Esophagus squamous epithelium (tissue), 5 donors: ENCODE data around the gene TRIM58. TPM values are rescaled to one million over a fixed set of nuclear protein-coding genes. Genes with fewer than 3 reads are reported as not detected.

Experiments
- DNase-seq: peaks from one replicate; lab custom pipeline; 2025; lab: John Stamatoyannopoulos, UW
- H3K27ac ChIP-seq, 4 donors: fragments of 200-600 bp; sonication (generic); one replicate each; pipeline ENCODE4 v1.5.1; 2016 to 2019; ENCODE audit warnings: mild to moderate bottlenecking in 1 of 4
- H3K27me3 ChIP-seq, 4 donors: fragments of 200-600 bp; sonication (generic); 1 replicate in 3 of 4; 2 replicates in 1 of 4; pipeline versions ENCODE4 v1.5.1 to v1.6.0; 2017 to 2021; ENCODE audit warnings: antibody characterized with exemption in 1 of 4
- H3K36me3 ChIP-seq, 3 donors: fragments of 200-600 bp; sonication (generic); one replicate each; pipeline ENCODE4 v1.5.1; 2016 to 2019
- H3K4me1 ChIP-seq, 3 donors: fragments of 200-600 bp; sonication (generic); one replicate each; pipeline ENCODE4 v1.5.1; 2017 to 2019
- H3K4me3 ChIP-seq, 4 donors: fragments of 200-600 bp; sonication (generic); 1 replicate in 3 of 4; 2 replicates in 1 of 4; pipeline ENCODE4 v1.5.1; 2016 to 2019; ENCODE audit warnings: mild to moderate bottlenecking in 2 of 4, moderate library complexity in 1 of 4
- H3K9me3 ChIP-seq, 3 donors: fragments of 200-600 bp; sonication (generic); one replicate each; pipeline ENCODE4 v1.5.1; 2016 to 2019
- CTCF ChIP-seq, 6 experiments: fragments of 450-650 bp in 4 of 6; fragments of 200-600 bp in 2 of 6; sonication (generic) in 2 of 6; IDR thresholded peaks; one replicate each; pipeline ENCODE4 v1.5.1; 2016 to 2019; ENCODE audit warnings: antibody characterized with exemption in 6 of 6, mild to moderate bottlenecking in 4 of 6, moderate library complexity in 4 of 6
- POLR2A ChIP-seq, 4 donors: fragments of 450-650 bp; IDR thresholded peaks; one replicate each; pipeline ENCODE4 v1.6.1; 2017; ENCODE audit warnings: antibody characterized with exemption in 4 of 4, mild to moderate bottlenecking in 4 of 4, moderate library complexity in 3 of 4
- WGBS, 2 donors: methylation state at CpG; one replicate each; pipeline ENCODE4 v1.1.5; 2018; 5-methylcytosine and 5-hydroxymethylcytosine counted together
- intact Hi-C: fragments of 100-400 bp; cut with DNase I; formaldehyde crosslinking; loops from one replicate; pipeline ENCODE4 v1.15.0; 2022
- total RNA-seq, 4 donors: library from RNA; depleted of rRNA; stranded (reverse); fragments of >200 nt; gene quantifications; one replicate each; pipeline ENCODE4 v1.1.0, GENCODE V29; 2016
- donor health status: DM: yes; HTN: yes; CAD: no.

The TRIM58 gene
- total RNA-seq, 4 donors from 2014 or later, result 0.19 to 6.5 (median 0.26) TPM; not detected in 1

DNA sequence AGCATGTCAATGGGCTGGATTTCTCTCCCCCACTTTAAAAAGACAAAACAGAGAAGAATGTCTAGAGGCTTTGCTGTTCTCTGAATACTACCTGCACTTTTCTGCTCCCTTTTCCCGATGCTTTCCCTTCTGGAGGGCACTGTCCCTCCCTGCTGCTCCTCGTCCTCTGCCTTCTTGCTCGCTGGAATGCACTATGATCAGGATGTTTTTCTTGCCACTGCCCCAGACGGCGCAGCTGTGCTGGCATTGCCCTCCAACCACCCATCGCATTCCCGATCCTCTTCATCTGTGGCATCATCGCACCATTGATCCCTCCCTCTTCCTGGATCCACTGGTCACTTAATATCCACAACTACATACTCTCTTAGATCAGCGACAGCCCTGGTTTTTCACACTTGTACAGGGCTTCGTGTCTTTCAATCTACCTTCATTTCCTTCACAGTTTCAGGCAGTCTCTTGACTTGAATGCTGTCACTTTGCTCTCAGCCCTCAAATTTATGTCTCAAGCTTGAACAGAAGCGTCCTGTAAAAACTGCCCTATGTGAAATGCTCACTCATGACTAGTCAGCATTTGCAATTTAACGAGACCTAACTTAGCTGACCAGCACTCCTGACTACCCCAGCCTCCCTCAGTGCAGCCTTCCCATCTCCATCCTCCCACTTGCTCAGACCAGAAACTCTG, 11.8 kb upstream of the TRIM58 start:
- no peak for DNase-seq
- peaks cover 0 to 3% (median 0%) of the 10 kb centered on the region in 3 donors for H3K9me3 ChIP-seq
- intact Hi-C loops, result no loop called here
- TF ChIP-seq CTCF (IDR thresholded peaks at IDR 0.05), result no peak
- TF ChIP-seq POLR2A (IDR thresholded peaks at IDR 0.05), result no peak
- no peaks in the 10 kb centered on the region for H3K4me1 ChIP-seq
- H3K36me3 ChIP-seq, result no peaks in the 10 kb centered on the region
- H3K27ac ChIP-seq, result no peak overlapping the region
- H3K27me3 ChIP-seq, result no peaks in the 10 kb centered on the region
- H3K4me3 ChIP-seq, result no peak overlapping the region
- WGBS, 2 donors, result 68 to 74% methylated on average over 12 of the region's 12 CpGs

DNA sequence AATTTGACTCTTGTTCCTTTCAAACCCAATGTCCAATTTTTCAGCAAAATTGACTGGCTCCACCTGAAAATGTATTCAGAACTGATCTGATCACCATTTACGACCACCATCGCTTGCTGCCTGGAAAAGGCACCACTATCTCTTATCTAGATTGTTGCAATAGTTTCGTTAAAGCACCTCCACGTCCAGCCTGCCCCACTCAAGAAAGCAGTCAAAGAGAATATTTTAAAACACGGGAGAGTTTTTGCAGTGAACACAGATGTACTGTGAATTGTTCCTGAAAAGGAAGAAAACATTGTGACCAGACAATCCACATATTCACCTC, 11.3 kb upstream of the TRIM58 start:
- H3K27me3 ChIP-seq, result no peaks in the 10 kb centered on the region
- H3K36me3 ChIP-seq, result no peaks in the 10 kb centered on the region
- no peak for DNase-seq
- peaks cover 0 to 3% (median 0%) of the 10 kb centered on the region in 3 donors for H3K9me3 ChIP-seq
- TF ChIP-seq POLR2A (IDR thresholded peaks at IDR 0.05) (no peak), CTCF (IDR thresholded peaks at IDR 0.05) (no peak)
- intact Hi-C loops, result no loop called here
- no peak overlapping the region for H3K4me3 ChIP-seq
- 84 to 85% methylated on average over 5 of the region's 5 CpGs for WGBS, 2 donors
- H3K27ac ChIP-seq, result no peak overlapping the region
- no peaks in the 10 kb centered on the region for H3K4me1 ChIP-seq

DNA sequence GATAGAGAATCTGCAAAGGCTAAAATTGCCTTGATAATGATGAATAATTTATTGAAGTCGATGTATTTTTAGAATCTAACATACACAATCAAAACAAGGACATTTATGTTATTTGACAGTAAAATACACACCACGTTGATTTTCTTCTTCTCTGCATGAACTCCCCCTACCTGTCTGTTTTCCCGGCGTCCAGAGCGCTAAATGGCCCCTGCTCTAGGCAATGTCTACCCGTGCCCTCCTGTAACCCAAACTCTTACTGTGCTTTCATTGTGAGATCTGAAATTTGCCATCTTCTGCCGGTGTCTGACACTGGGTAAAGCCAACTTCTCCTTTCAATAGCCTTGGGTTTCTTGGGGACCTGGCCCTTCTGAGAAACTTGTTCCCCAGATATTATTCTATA, 8.6 kb upstream of the TRIM58 start:
- Histone ChIP-seq H3K27ac (no peak overlapping the region), H3K36me3 (no peaks in the 10 kb centered on the region), H3K4me3 (no peak overlapping the region), H3K4me1 (no peaks in the 10 kb centered on the region), H3K27me3 (no peaks in the 10 kb centered on the region), H3K9me3 (no peaks in the 10 kb centered on the region)
- TF ChIP-seq CTCF (IDR thresholded peaks at IDR 0.05) (no peak), POLR2A (IDR thresholded peaks at IDR 0.05) (no peak)
- WGBS, 2 donors, result 79 to 84% methylated on average over 7 of the region's 7 CpGs
- intact Hi-C loops, result no loop called here
- DNase-seq, result no peak

- intact Hi-C loops, result no loop called here
- Histone ChIP-seq H3K9me3 (no peaks in the 10 kb centered on the region), H3K27ac (no peak overlapping the region), H3K4me1 (no peaks in the 10 kb centered on the region), H3K36me3 (no peaks in the 10 kb centered on the region), H3K4me3 (no peak overlapping the region), H3K27me3 (no peaks in the 10 kb centered on the region)
- TF ChIP-seq POLR2A (IDR thresholded peaks at IDR 0.05), result no peak
- no peak for TF ChIP-seq CTCF (IDR thresholded peaks at IDR 0.05)
- 67 to 69% methylated on average over 1 of the region's 1 CpG for WGBS, 2 donors
- no peak for DNase-seq
Measured at GRCh38 chr1:247849616-247850015, 7.4 kb upstream of the TRIM58 start.

DNA sequence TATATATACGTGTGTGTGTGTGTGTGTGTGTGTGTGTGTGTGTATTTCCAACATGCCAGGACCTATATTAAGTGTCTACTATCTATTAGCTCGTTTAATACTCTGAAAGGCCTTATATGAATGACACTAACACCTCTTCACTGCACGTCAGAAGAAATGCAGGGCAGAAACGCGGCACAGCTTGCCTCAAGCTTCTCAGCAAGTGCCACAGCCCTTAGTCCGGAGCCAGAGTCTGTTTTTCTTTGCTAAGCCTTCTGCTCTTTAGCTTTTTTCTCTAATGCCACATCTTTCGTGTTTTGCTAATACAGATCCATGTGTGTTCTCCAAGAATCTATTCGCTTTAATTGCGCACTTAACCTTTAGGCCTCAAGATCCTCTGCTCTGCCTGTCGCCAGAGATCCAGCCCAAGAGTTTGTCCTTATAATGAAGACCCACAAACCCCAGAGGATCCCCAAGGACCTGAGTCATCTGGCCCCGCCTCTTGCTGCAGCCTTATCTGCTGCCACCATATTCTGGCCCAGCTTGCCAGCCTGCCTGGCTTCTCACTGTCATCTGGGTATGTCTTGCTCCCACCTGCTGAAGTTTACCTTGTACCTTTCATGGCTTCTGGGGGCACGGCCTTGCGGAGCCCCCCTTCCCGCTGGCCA, 2.0 kb upstream of the TRIM58 start:
- intact Hi-C loops, result no loop called here
- TF ChIP-seq POLR2A (IDR thresholded peaks at IDR 0.05) (no peak), CTCF (IDR thresholded peaks at IDR 0.05) (no peak)
- Histone ChIP-seq H3K27ac (no peak overlapping the region), H3K4me3 (no peak overlapping the region), H3K9me3 (no peaks in the 10 kb centered on the region), H3K36me3 (no peaks in the 10 kb centered on the region), H3K4me1 (peaks cover 0 to 15% (median 9%) of the 10 kb centered on the region in 3 donors), H3K27me3 (peaks cover 0 to 31% (median 0%) of the 10 kb centered on the region in 4 donors)
- 76 to 84% methylated on average over 13 to 14 of the region's 14 CpGs for WGBS, 2 donors
- no peak for DNase-seq
